SK-N-MC (cell line): Measurements from ENCODE around the gene ARPC1A.
"Not testable (repeated sequence)": the region's sequence is repeated elsewhere in the genome, so short reads cannot be mapped to it uniquely, and the experiment has no call there.

Experiments used
- DNase-seq: peaks from one replicate; pipeline ENCODE4 v3.0.0-alpha.2; 2011; ENCODE audit warnings: low read depth, low spot score
- H3K27ac ChIP-seq: fragments of 200-600 bp; sonication (generic); 2 replicates; pipeline ENCODE4 v1.5.1; 2016; ENCODE audit warnings: mixed run types
- H3K36me3 ChIP-seq: fragments of 200-600 bp; sonication (generic); 2 replicates; pipeline ENCODE4 v1.6.1; 2017; ENCODE audit warnings: antibody characterized with exemption, low read length, mixed read lengths; ENCODE audit not compliant: insufficient read depth
- H3K4me3 ChIP-seq: fragments of 200-600 bp; sonication (generic); 2 replicates; pipeline ENCODE4 v1.5.1; 2016
- H3K9ac ChIP-seq: fragments of 200-600 bp; sonication (generic); 2 replicates; pipeline ENCODE4 v1.8.0; 2017; ENCODE audit warnings: mixed run types, mixed read lengths; ENCODE audit not compliant: insufficient read length
- H3K9me3 ChIP-seq: fragments of 200-600 bp; sonication (generic); 2 replicates; pipeline ENCODE4 v1.6.1; 2017; ENCODE audit warnings: low read depth, mild to moderate bottlenecking, antibody characterized with exemption, low read length, moderate library complexity, mixed read lengths
- EZH2 ChIP-seq: fragments of 200-600 bp; sonication (generic); IDR thresholded peaks from one replicate; pipeline ENCODE4 v1.6.1; 2017; ENCODE audit warnings: antibody characterized with exemption
- FOXP2 ChIP-seq: optimal IDR thresholded peaks from 2 replicates; pipeline ENCODE3; 2011; ENCODE audit warnings: mild to moderate bottlenecking, moderate library complexity; ENCODE audit not compliant: insufficient read depth; ENCODE audit errors: extremely low read length, control extremely low read depth
- POLR2AphosphoS5 ChIP-seq: IDR thresholded peaks from 2 replicates; pipeline ENCODE4 v1.6.1; 2012; ENCODE audit warnings: mild to moderate bottlenecking, low read depth, low read length, borderline replicate concordance

ARPC1A gene

DNA sequence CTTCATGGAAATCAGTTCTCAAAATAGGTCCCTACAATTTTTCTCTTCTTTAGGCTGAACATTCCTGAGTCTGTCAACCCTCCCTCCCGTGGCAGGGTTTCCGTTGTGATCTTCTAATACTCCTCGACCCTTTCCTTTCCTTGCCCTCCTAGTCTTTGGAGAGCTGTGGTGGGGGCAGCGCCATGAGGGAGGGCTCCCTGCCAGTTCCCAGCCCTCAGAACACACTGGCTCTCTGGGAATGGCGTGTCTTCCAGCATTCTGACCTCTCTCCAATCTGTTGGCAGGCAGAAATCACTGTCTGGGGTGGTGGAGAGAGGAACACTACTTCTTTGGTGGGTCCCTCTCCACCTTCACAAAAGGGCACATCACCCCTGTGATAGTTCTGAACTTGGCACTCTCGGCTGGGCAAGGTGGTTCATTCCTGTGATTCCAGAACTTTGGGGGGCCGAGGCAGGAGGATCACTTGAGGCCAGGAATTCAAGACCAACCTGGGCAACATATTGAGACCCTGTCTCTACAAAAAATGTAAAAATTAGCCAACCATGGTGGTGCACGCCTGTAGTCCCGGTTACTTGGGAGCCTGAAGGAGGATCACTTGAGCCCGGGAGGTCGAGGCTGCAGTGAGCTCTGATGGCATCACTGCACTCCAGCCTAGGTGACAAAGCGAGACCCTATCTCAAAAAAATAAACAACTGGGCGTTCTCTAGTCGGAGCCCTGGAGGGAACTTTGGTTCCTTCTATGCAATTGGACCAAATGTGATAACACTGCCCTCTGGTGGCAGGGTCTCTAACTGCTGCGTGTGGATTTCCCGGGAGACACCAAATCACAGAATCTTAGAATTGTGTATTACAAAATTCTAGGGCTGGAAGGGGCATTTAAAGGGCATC, 13.1 kb upstream of the ARPC1A start:
- Histone ChIP-seq H3K4me3 (no peak overlapping the region), H3K9ac (peak overlapping the region; percentile 55), H3K36me3 (no peaks in the 10 kb centered on the region), H3K27ac (no peak overlapping the region), H3K9me3 (no peaks in the 10 kb centered on the region)
- TF ChIP-seq FOXP2, result no peak
- DNase-seq, result peak; percentile 42

DNA sequence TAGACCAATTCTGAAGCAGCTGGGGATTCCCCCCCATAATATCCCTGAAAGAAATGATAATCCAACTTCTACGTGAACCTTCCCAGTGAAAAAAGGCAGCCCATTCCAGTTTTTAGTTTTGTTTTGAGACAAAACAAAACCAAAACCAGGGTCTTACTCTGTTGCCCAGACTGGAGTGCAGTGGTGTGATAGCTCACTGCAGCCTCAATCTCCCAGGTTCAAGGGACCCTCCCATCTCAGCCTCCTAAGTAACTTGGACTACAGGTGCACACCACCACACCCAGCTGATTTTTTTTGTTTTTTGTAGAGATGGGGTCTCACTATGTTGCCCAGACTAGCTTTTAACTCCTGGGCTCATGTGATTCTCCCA, 12.5 kb upstream of the ARPC1A start:
- H3K36me3 ChIP-seq, result no peaks in the 10 kb centered on the region
- no peak for DNase-seq
- H3K4me3 ChIP-seq, result no peak overlapping the region
- H3K9ac ChIP-seq, result peak overlapping the region; percentile 55
- no peak overlapping the region for H3K27ac ChIP-seq
- H3K9me3 ChIP-seq, result no peaks in the 10 kb centered on the region
- no peak for TF ChIP-seq POLR2AphosphoS5
- TF ChIP-seq FOXP2, result no peak
- no peak for TF ChIP-seq EZH2

DNA sequence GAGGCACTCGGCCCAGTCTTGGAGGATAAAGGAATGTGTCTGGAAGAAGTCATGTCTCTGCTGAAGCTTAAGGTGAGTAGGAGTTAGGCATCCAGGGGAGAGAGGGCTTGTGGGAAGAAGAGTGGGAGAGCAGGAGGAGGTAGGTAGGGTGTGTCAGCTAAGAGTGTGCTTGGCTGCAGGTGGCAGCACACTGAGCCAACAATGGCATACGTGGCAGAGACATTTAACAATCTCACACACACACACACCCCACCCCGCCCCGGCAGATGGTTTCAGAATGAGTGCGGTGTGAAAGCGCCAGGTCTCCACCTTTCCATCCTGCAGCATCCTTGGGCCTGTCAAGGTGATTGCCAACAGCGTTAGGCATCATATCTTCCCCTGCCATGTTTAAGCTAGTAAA, 11.2 kb upstream of the ARPC1A start:
- Histone ChIP-seq H3K9me3 (no peaks in the 10 kb centered on the region), H3K27ac (no peak overlapping the region), H3K9ac (no peak overlapping the region), H3K36me3 (no peaks in the 10 kb centered on the region), H3K4me3 (no peak overlapping the region)
- no peak for TF ChIP-seq POLR2AphosphoS5
- no peak for TF ChIP-seq FOXP2
- TF ChIP-seq EZH2, result no peak
- no peak for DNase-seq

DNA sequence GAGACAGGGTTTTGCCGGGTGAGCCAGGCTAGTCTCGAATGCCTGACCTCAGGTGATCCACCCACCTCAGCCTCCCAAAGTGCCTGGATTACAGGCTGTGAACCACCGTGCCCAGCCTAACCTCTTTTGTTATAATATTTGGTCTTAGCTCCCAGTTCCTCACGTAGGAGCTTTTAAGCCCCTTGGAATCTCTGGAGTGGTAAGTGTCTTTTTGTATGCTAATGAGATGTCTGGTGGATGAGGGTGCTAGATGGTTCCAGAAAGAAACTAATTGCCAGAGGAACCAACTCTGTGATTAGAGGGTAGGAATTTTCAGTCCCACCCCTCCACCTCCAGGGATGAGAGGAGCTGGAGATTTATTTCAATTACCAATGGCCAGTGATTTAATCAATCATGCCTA, 5.3 kb upstream of the ARPC1A start:
- no peak for DNase-seq
- H3K9me3 ChIP-seq, result no peaks in the 10 kb centered on the region
- H3K4me3 ChIP-seq, result no peak overlapping the region
- no peak overlapping the region for H3K27ac ChIP-seq
- TF ChIP-seq POLR2AphosphoS5, result no peak
- no peak for TF ChIP-seq FOXP2
- no peak for TF ChIP-seq EZH2
- H3K36me3 ChIP-seq, result no peaks in the 10 kb centered on the region
- no peak overlapping the region for H3K9ac ChIP-seq

DNA sequence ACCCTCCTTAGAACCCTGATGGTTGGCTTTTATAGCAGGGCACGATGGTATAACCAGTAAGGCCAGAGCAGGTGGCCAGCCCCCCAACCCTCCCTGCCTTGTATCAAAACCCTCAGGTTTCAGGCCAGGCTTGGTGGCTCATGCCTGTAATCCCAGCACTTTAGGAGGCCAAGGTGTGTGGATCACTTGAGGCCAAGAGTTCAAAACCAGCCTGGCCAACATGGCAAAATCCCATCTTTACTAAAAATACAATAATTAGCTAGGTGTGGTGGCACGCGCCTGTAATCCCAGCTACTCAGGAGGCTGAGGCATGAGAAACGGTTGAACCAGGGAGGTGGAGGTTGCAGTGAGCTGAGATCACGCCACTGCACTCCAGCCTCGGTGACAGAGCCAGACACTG, 3.0 kb upstream of the ARPC1A start:
- DNase-seq, H3K9ac ChIP-seq, H3K4me3 ChIP-seq, H3K36me3 ChIP-seq, H3K27ac ChIP-seq, H3K9me3 ChIP-seq: not testable (repeated sequence)

DNA sequence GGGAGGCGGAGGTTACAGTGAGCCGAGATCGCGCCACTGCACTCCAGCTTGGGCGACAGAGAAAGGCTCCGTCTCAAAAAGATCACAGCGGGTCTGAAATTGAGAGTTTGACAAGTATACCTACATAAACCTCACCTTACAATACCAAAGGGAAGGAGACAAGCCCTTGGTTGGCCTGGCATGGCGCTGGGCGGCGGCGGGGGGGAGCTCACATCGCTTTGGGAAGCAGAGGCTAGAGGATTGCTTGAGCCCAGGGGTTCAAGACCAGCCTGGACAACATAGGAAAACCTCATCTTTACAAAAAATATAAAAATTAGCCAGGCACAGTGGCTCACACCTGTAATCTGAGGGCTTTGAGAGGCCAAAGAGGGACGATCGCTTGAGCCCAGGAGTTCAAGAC, 1.1 kb upstream of the ARPC1A start:
- H3K27ac ChIP-seq, result no peak overlapping the region
- no peak for DNase-seq
- no peaks in the 10 kb centered on the region for H3K9me3 ChIP-seq
- H3K4me3 ChIP-seq, result peak overlapping the region; percentile 95
- H3K9ac ChIP-seq, result no peak overlapping the region
- TF ChIP-seq FOXP2 (no peak), POLR2AphosphoS5 (no peak), EZH2 (no peak)
- peaks cover 6% of the 10 kb centered on the region for H3K36me3 ChIP-seq

DNA sequence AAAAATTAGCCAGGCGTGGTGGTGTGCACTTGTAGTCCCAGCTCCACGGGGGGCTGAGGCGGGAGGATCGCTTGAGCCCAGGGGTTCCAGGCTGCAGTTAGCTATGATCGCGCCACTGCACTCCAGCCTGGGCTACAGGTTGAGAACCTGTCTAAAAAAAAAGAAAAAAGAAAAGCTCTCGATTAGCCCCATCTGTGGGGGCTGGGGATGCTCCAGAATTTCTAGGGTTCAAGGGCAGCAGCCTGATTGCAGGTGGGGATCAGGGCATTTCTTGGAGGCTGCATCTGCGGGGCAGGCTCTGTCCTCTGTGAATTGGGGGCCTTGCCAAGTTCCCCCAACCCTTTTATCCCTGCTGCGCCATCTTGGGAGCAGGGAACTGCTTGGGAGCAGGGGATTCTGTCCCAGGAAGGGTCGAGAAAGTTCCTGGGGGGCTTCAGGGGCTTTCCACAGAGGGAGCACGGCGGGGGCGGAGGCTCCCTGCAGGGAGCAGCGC, 651 bp upstream of the ARPC1A start:
- Histone ChIP-seq H3K27ac (peak overlapping the region; percentile 76; the same call in 1 of the 2 replicates), H3K9ac (peak overlapping the region; percentile 91), H3K4me3 (peak overlapping the region; percentile 95), H3K36me3 (peaks cover 6% of the 10 kb centered on the region), H3K9me3 (no peaks in the 10 kb centered on the region)
- TF ChIP-seq FOXP2 (no peak), EZH2 (no peak), POLR2AphosphoS5 (no peak)
- no peak for DNase-seq

- TF ChIP-seq EZH2 (no peak), FOXP2 (no peak), POLR2AphosphoS5 (no peak)
- peak overlapping the region; percentile 95 for H3K4me3 ChIP-seq
- no peak for DNase-seq
These were observed 697 bp downstream of the ARPC1A start for GRCh38 chr7:99326408-99326782.

GRCh38 chr7:99330314-99330961, 4.7 kb downstream of the ARPC1A start:
- DNase-seq, result peak; percentile 22
- Histone ChIP-seq H3K4me3 (peak overlapping the region; percentile 49; the same call in 1 of the 2 replicates), H3K9ac (peak overlapping the region; percentile 35), H3K36me3 (peaks cover 39% of the 10 kb centered on the region), H3K27ac (peak overlapping the region; percentile 73)
- not testable (repeated sequence) for H3K9me3 ChIP-seq

More at GRCh38 chr7:99326408-99326782, 697 bp downstream of the ARPC1A start:
- Histone ChIP-seq H3K27ac (peak overlapping the region; percentile 60; the same call in 1 of the 2 replicates), H3K9me3 (no peaks in the 10 kb centered on the region), H3K36me3 (peaks cover 11% of the 10 kb centered on the region), H3K9ac (peak overlapping the region; percentile 91)
